Skeletal muscle tissue (tissue), 4 donors: Measurements from ENCODE around the gene ZNF709. TPM values are rescaled to one million over a fixed set of nuclear protein-coding genes. Genes with fewer than 3 reads are reported as not detected.
"Not testable (repeated sequence)": the region's sequence is repeated elsewhere in the genome, so short reads cannot be mapped to it uniquely, and the experiment has no call there.

ENCODE experiments used
- H3K27ac ChIP-seq: one replicate; pipeline ENCODE4 v1.7.0; 2013; ENCODE audit warnings: mild to moderate bottlenecking, low read depth, low read length, inconsistent platforms
- H3K27me3 ChIP-seq, 3 donors: one replicate each; pipeline ENCODE4 v1.7.0; 2013; ENCODE audit warnings: low read length in 3 of 3; ENCODE audit not compliant: control insufficient read depth in 3 of 3, insufficient read depth in 3 of 3
- H3K36me3 ChIP-seq, 3 donors: one replicate each; pipeline ENCODE4 v1.7.0; 2013; ENCODE audit warnings: low read length in 3 of 3; ENCODE audit not compliant: control insufficient read depth in 3 of 3, insufficient read depth in 3 of 3
- H3K4me1 ChIP-seq, 3 donors: one replicate each; pipeline ENCODE4 v1.7.0; 2013; ENCODE audit warnings: low read length in 3 of 3, mild to moderate bottlenecking in 3 of 3; ENCODE audit not compliant: control insufficient read depth in 3 of 3, insufficient read depth in 3 of 3
- H3K4me3 ChIP-seq, 3 donors: one replicate each; pipeline ENCODE4 v1.7.0; 2013; ENCODE audit warnings: low read length in 3 of 3
- H3K9ac ChIP-seq, 3 donors: one replicate each; pipeline ENCODE4 v1.7.0; 2013; ENCODE audit warnings: low read length in 3 of 3, mild to moderate bottlenecking in 3 of 3, moderate library complexity in 2 of 3, low read depth in 1 of 3
- H3K9me3 ChIP-seq, 3 donors: one replicate each; pipeline ENCODE4 v1.7.0; 2013; ENCODE audit warnings: low read length in 3 of 3; ENCODE audit not compliant: control insufficient read depth in 3 of 3
- total RNA-seq: library from RNA; depleted of rRNA; stranded (reverse); fragments of >200 nt; gene quantifications from one replicate; pipeline ENCODE4 v1.2.3, GENCODE V29; 2014
- donor health status: Osteomylitis.

Gene ZNF709
- total RNA-seq, 1 donor from 2014 or later = 5.7 TPM

- Histone ChIP-seq H3K9me3 (peaks cover 16 to 42% (median 35%) of the 10 kb centered on the region in 3 donors), H3K36me3 (peaks cover 14 to 33% (median 25%) of the 10 kb centered on the region in 3 donors)
- not testable (repeated sequence) for H3K27ac ChIP-seq, H3K4me1 ChIP-seq, H3K27me3 ChIP-seq, H3K4me3 ChIP-seq, H3K9ac ChIP-seq
Measured at GRCh38 chr19:12464139-12464538, 20.5 kb downstream of the ZNF709 start.

GRCh38 chr19:12453495-12453894, 31.1 kb downstream of the ZNF709 start:
- Histone ChIP-seq H3K36me3 (no peaks in the 10 kb centered on the region), H3K9me3 (peaks cover 2 to 15% (median 4%) of the 10 kb centered on the region in 3 donors), H3K27ac (no peak overlapping the region), H3K4me3 (no peak overlapping the region), H3K4me1 (no peaks in the 10 kb centered on the region), H3K27me3 (no peaks in the 10 kb centered on the region), H3K9ac (no peak overlapping the region)

DNA sequence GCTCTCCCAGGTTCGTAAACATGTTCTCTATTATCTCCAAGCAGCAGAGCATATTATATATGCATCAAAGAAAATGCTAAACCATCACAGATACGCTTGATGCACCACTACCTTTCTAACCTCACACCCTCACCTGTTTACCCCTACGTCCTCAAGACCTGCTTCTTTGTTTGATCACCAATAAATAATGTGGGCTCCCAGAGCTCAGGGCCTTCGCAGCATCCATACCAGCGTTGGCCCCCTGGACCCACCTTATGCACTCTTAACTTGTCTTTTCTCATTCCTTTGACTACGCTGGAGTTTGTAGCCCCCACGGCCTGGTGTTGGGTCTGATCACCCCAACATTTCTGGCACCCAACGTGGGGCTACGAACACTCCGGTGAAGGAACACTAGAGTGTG, 33.8 kb downstream of the ZNF709 start:
- Histone ChIP-seq H3K27me3 (no peaks in the 10 kb centered on the region), H3K9ac (no peak overlapping the region), H3K27ac (no peak overlapping the region), H3K36me3 (no peaks in the 10 kb centered on the region), H3K9me3 (peaks cover 2 to 10% (median 4%) of the 10 kb centered on the region in 3 donors), H3K4me3 (no peak overlapping the region), H3K4me1 (no peaks in the 10 kb centered on the region)

DNA sequence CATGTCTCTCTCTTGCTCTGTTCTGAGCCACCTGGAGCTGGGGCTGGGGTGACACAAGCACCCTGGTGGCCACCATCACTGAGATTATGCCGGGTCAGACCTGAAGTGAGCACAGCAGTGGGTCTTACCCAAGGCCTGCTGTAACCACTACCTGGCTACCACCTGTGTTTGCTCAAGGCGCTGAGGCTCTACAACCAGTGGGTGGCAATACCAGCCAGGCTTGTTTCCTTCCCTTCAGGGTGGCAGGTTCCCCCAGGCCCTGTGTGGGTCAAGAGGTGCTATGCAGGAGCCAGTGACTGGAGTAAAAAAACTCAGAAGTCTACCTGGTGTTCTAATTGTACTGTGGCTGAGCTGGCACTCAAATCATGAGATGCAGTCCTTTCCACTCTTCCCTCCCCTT, 35.8 kb downstream of the ZNF709 start:
- no peaks in the 10 kb centered on the region for H3K36me3 ChIP-seq
- H3K27ac ChIP-seq = no peak overlapping the region
- no peak overlapping the region for H3K9ac ChIP-seq
- H3K4me3 ChIP-seq = no peak overlapping the region
- peaks cover 0 to 7% (median 6%) of the 10 kb centered on the region in 3 donors for H3K9me3 ChIP-seq
- no peaks in the 10 kb centered on the region for H3K27me3 ChIP-seq
- no peaks in the 10 kb centered on the region for H3K4me1 ChIP-seq

GRCh38 chr19:12440541-12441316, 43.9 kb downstream of the ZNF709 start, which contains the start of gene ZNF443:
Gene ZNF443, minus strand, starts transcription at chr19:12441021. Its CDS starts 107 bp downstream, at chr19:12440914.
- Histone ChIP-seq H3K4me3 (peak within 1 kb of the TSS; percentile 89 to 92 (median 92)), H3K27me3 (no peaks in the 10 kb centered on the region), H3K4me1 (peaks cover 2 to 8% (median 4%) of the 10 kb centered on the region in 3 donors), H3K36me3 (no peaks in the 10 kb centered on the region), H3K9ac (peak within 1 kb of the TSS; percentile 57 to 84 (median 78)), H3K9me3 (peaks cover 0 to 2% (median 0%) of the 10 kb centered on the region in 3 donors), H3K27ac (peak within 1 kb of the TSS; percentile 54)

- Histone ChIP-seq H3K27ac (peak overlapping the region; percentile 54), H3K9ac (peak overlapping the region in 2 of 3 donors; percentile 78 to 84), H3K4me3 (peak overlapping the region; percentile 67 to 92 (median 92))
- not testable (repeated sequence) for H3K36me3 ChIP-seq, H3K9me3 ChIP-seq, H3K27me3 ChIP-seq, H3K4me1 ChIP-seq
Measured at GRCh38 chr19:12439686-12440540, 44.7 kb downstream of the ZNF709 start.

GRCh38 chr19:12430726-12431299, 53.8 kb downstream of the ZNF709 start:
- H3K36me3 ChIP-seq = peaks cover 10 to 14% (median 11%) of the 10 kb centered on the region in 3 donors
- H3K9ac ChIP-seq, H3K27me3 ChIP-seq, H3K9me3 ChIP-seq, H3K4me1 ChIP-seq, H3K4me3 ChIP-seq, H3K27ac ChIP-seq: not testable (repeated sequence)

DNA sequence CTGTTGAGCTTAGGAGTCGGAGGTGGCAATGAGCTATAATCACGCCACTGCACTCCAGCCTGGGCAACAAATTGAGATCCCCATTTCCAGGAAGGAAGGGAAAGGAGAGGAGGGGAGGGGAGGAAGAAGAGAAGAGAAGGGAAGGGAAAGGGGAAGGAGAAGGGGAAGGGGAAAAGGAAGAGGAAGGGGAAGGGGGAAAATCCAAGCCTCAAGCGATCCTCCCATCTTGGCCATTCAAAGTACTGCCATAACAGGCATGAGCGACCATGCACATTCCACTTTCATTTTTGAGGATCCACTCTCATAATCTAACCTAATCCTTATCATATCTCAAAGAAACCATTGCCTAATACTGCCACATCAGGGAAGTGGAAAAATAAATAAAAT, 58.7 kb downstream of the ZNF709 start:
- Histone ChIP-seq H3K4me1 (no peaks in the 10 kb centered on the region), H3K9me3 (no peaks in the 10 kb centered on the region), H3K36me3 (peaks cover 5 to 6% (median 6%) of the 10 kb centered on the region in 3 donors)

GRCh38 chr19:12425236-12425887, 59.3 kb downstream of the ZNF709 start:
- no peaks in the 10 kb centered on the region for H3K4me1 ChIP-seq
- H3K27me3 ChIP-seq = no peaks in the 10 kb centered on the region
- H3K4me3 ChIP-seq = no peak overlapping the region
- no peak overlapping the region for H3K9ac ChIP-seq
- H3K36me3 ChIP-seq = peaks cover under 1 to 3% (median 2%) of the 10 kb centered on the region in 3 donors
- H3K9me3 ChIP-seq = no peaks in the 10 kb centered on the region
- H3K27ac ChIP-seq = no peak overlapping the region

More for the DNA sequence above, 58.7 kb downstream of the ZNF709 start:
- Histone ChIP-seq H3K4me3 (no peak overlapping the region), H3K9ac (no peak overlapping the region), H3K27me3 (no peaks in the 10 kb centered on the region), H3K27ac (no peak overlapping the region)
